HepG2 (cell line): Measurements from ENCODE around the gene TAS1R3. TPM values are rescaled to one million over a fixed set of nuclear protein-coding genes. Genes with fewer than 3 reads are reported as not detected.

Source experiments
- ATF4 ChIP-seq, 2 experiments: fragments of 450-650 bp in 1 of 2; sonication (generic) in 1 of 2; formaldehyde crosslinking; IDR thresholded peaks; 2 replicates each; pipeline versions ENCODE4 v1.5.0 to v1.8.0; 2020 to 2022; ENCODE audit warnings: mild to moderate bottlenecking in 1 of 2, missing genetic modification reagents in 1 of 2
- ATF5 ChIP-seq: sonication (generic); formaldehyde crosslinking; IDR thresholded peaks from 2 replicates; pipeline ENCODE4 v1.4.0; 2020; ENCODE audit warnings: mild to moderate bottlenecking, low read depth, missing genetic modification reagents
- DRAP1 ChIP-seq: IDR thresholded peaks from 2 replicates; pipeline ENCODE4 v1.6.1; 2016; ENCODE audit warnings: missing genetic modification reagents, missing compliant biosample characterization
- ERF ChIP-seq: IDR thresholded peaks from 2 replicates; pipeline ENCODE4 v1.6.1; 2018; ENCODE audit warnings: missing biosample characterization, missing genetic modification reagents
- ETV5 ChIP-seq: IDR thresholded peaks from 2 replicates; pipeline ENCODE4 v1.6.1; 2018; ENCODE audit warnings: missing biosample characterization, missing genetic modification reagents, inconsistent platforms, borderline replicate concordance
- GABPB1 ChIP-seq: IDR thresholded peaks from 2 replicates; pipeline ENCODE4 v1.6.1; 2016; ENCODE audit warnings: mild to moderate bottlenecking, missing genetic modification reagents, moderate library complexity, missing compliant biosample characterization
- GFI1 ChIP-seq: sonication (generic); formaldehyde crosslinking; IDR thresholded peaks from 2 replicates; pipeline ENCODE4 v1.5.0; 2020; ENCODE audit warnings: missing genetic modification reagents, mild to moderate bottlenecking, borderline replicate concordance
- LCORL ChIP-seq, 2 experiments: fragments of 450-650 bp in 1 of 2; sonication (generic) in 1 of 2; formaldehyde crosslinking in 1 of 2; IDR thresholded peaks; 2 replicates each; pipeline versions ENCODE4 v1.5.0 to v1.6.1; 2017 to 2020; ENCODE audit warnings: antibody characterized with exemption in 1 of 2, missing genetic modification reagents in 1 of 2
- MAX ChIP-seq: IDR thresholded peaks from 2 replicates; pipeline ENCODE4 v1.6.1; 2012; ENCODE audit warnings: inconsistent platforms
- MIER3 ChIP-seq: IDR thresholded peaks from 2 replicates; pipeline ENCODE4 v1.6.1; 2016; ENCODE audit warnings: missing compliant biosample characterization, borderline replicate concordance
- PPARG ChIP-seq: conservative IDR thresholded peaks from 2 replicates; pipeline ENCODE4 v1.6.1; 2016; ENCODE audit warnings: missing biosample characterization, missing genetic modification reagents
- RXRA ChIP-seq: sonication (generic); formaldehyde crosslinking; IDR thresholded peaks from 2 replicates; pipeline ENCODE4 v1.5.1; 2020; ENCODE audit warnings: missing genetic modification reagents
- TOE1 ChIP-seq: sonication (generic); formaldehyde crosslinking; IDR thresholded peaks from 2 replicates; pipeline ENCODE4 v1.4.0; 2020; ENCODE audit warnings: mild to moderate bottlenecking, missing genetic modification reagents
- ZBTB33 ChIP-seq: sonication (generic); formaldehyde crosslinking; IDR thresholded peaks from 2 replicates; pipeline ENCODE4 v1.4.0; 2020; ENCODE audit warnings: missing genetic modification reagents
- ZIK1 ChIP-seq: sonication (generic); formaldehyde crosslinking; IDR thresholded peaks from 2 replicates; pipeline ENCODE4 v1.5.0; 2020; ENCODE audit warnings: mild to moderate bottlenecking, low read depth, missing genetic modification reagents, borderline replicate concordance
- ZNF101 ChIP-seq: sonication (generic); formaldehyde crosslinking; IDR thresholded peaks from 2 replicates; pipeline ENCODE4 v1.4.0; 2020; ENCODE audit warnings: mild to moderate bottlenecking, low read depth, missing genetic modification reagents, borderline replicate concordance
- ZNF235 ChIP-seq: sonication (generic); formaldehyde crosslinking; IDR thresholded peaks from 2 replicates; pipeline ENCODE4 v1.8.1; 2023; ENCODE audit warnings: mild to moderate bottlenecking, missing genetic modification reagents, borderline replicate concordance
- ZNF280B ChIP-seq: sonication (generic); formaldehyde crosslinking; IDR thresholded peaks from 2 replicates; pipeline ENCODE4 v1.5.0; 2020; ENCODE audit warnings: missing genetic modification reagents, mild to moderate bottlenecking, borderline replicate concordance
- ZNF446 ChIP-seq: sonication (generic); formaldehyde crosslinking; IDR thresholded peaks from 2 replicates; pipeline ENCODE4 v1.5.0; 2020; ENCODE audit warnings: mild to moderate bottlenecking, missing genetic modification reagents
- ZNF513 ChIP-seq: sonication (generic); formaldehyde crosslinking; conservative IDR thresholded peaks from 2 replicates; pipeline ENCODE4 v1.5.0; 2020; ENCODE audit warnings: missing genetic modification reagents
- ZNF746 ChIP-seq: sonication (generic); formaldehyde crosslinking; IDR thresholded peaks from 2 replicates; pipeline ENCODE4 v1.8.0; 2022; ENCODE audit warnings: mild to moderate bottlenecking, missing genetic modification reagents
- polyA plus RNA-seq, 8 experiments: library from polyadenylated mRNA; depleted of rRNA in 3 of 8; stranded (reverse) in 7 of 8; unstranded in 1 of 8; fragments of >200 nt; fragmentation: Illumina TruSeq in 4 of 8; extraction: Trizol in 4 of 8; gene quantifications; 2 replicates each; pipeline versions ENCODE4 v1.2.1 to v1.2.3, GENCODE V29; 2011 to 2016; ENCODE audit warnings: low read depth in 4 of 8, missing spikeins in 1 of 8, mixed read lengths in 1 of 8; ENCODE audit not compliant: insufficient read depth in 1 of 8
- total RNA-seq, 5 experiments: library from RNA; depleted of rRNA; stranded (reverse); fragments of >200 nt; fragmentation: Illumina TruSeq; extraction: Trizol; gene quantifications; 2 replicates each; pipeline ENCODE4 v1.2.3, GENCODE V29; 2016; ENCODE audit warnings: low read depth in 1 of 5

The TAS1R3 gene
- total and polyA plus RNA-seq, 2 of the 13 experiments (the other 11 are each of a cell fraction or from before 2014, with no cell fraction given): 0.13 to 0.15 TPM

GRCh38 chr1:1307923-1308755, 22.9 kb upstream of the TAS1R3 start, which contains the start of the genes ACAP3 and PUSL1 (continued):
- TF ChIP-seq ZNF513 (CRISPR knock-in tag) (no peak), DRAP1 (CRISPR knock-in tag) (peak; percentile 21; the same call in 1 of the 2 replicates), ETV5 (CRISPR knock-in tag) (peak; percentile 92), RXRA (CRISPR knock-in tag) (peak; percentile 61; the same call in 1 of the 2 replicates), GFI1 (CRISPR knock-in tag) (no peak), ZNF446 (CRISPR knock-in tag) (no peak), ATF5 (CRISPR knock-in tag) (no peak), ERF (CRISPR knock-in tag) (peak; percentile 19; the same call in 1 of the 2 replicates), MIER3 (CRISPR knock-in tag) (no peak), ZIK1 (CRISPR knock-in tag) (peak; percentile 57), LCORL (IDR thresholded peaks at IDR 0.05) (no peak), LCORL (CRISPR knock-in tag; IDR thresholded peaks at IDR 0.05) (peak; percentile 55; the same call in 1 of the 2 replicates), ZNF746 (no peak; the same call in 1 of the 2 replicates), GABPB1 (peak; percentile 86), ZNF101 (CRISPR knock-in tag) (no peak), ATF4 (CRISPR knock-in tag; IDR thresholded peaks at IDR 0.05) (peak in 1 of 2 experiments; percentile 60; a peak in 1 of 4 replicates), ZBTB33 (CRISPR knock-in tag) (no peak), MAX (peak; percentile 95), TOE1 (CRISPR knock-in tag) (no peak), PPARG (CRISPR knock-in tag) (no peak), ZNF280B (CRISPR knock-in tag) (peak; percentile 20; the same call in 1 of the 2 replicates), ZNF235 (CRISPR knock-in tag) (0 out of 2 replicates have a peak, but pooled peaks have one; percentile 20)
